GM10847 (cell line): ENCODE results near the gene THADA.

Experiments
- POLR2A ChIP-seq: IDR thresholded peaks from 2 replicates; pipeline ENCODE4 v1.6.1; 2011; ENCODE audit not compliant: insufficient read length; ENCODE audit errors: extremely low read depth

The THADA gene

GRCh38 chr2:43199492-43200488 is 396.0 kb downstream of the THADA start:
- TF ChIP-seq POLR2A = no peak

- TF ChIP-seq POLR2A = no peak
Measured at GRCh38 chr2:43198263-43198662, 397.6 kb downstream of the THADA start.

- no peak for TF ChIP-seq POLR2A
Measured at GRCh38 chr2:43197588-43197896, 398.3 kb downstream of the THADA start.

- TF ChIP-seq POLR2A = no peak
Measured at GRCh38 chr2:43196768-43197587, 398.9 kb downstream of the THADA start.

- no peak for TF ChIP-seq POLR2A
Measured at GRCh38 chr2:43194121-43194869, 401.5 kb downstream of the THADA start.

- TF ChIP-seq POLR2A = no peak
Measured at GRCh38 chr2:43193652-43194120, 402.2 kb downstream of the THADA start.

GRCh38 chr2:43192744-43193651 is 402.8 kb downstream of the THADA start:
- no peak for TF ChIP-seq POLR2A

GRCh38 chr2:43191947-43192516 is 403.8 kb downstream of the THADA start:
- no peak for TF ChIP-seq POLR2A

GRCh38 chr2:43190311-43191052 is 405.4 kb downstream of the THADA start:
- no peak for TF ChIP-seq POLR2A

- no peak for TF ChIP-seq POLR2A
Measured at GRCh38 chr2:43188561-43189386, 407.1 kb downstream of the THADA start.

GRCh38 chr2:43186679-43187374 is 409.0 kb downstream of the THADA start:
- no peak for TF ChIP-seq POLR2A

- TF ChIP-seq POLR2A = no peak
Measured at GRCh38 chr2:43186321-43186678, 409.5 kb downstream of the THADA start.
